HG03045 (cell line): ENCODE results near the gene PPDPF.
"Not testable (repeated sequence)": the region's sequence is repeated elsewhere in the genome, so short reads cannot be mapped to it uniquely, and the experiment has no call there.

Experiments
- ATAC-seq: cut with Tn5 transposase; IDR thresholded peaks from one replicate; pipeline ENCODE4 v1.9.1; 2021; ENCODE audit warnings: mild to moderate bottlenecking, moderate library complexity; ENCODE audit not compliant: unreplicated experiment

PPDPF gene

DNA sequence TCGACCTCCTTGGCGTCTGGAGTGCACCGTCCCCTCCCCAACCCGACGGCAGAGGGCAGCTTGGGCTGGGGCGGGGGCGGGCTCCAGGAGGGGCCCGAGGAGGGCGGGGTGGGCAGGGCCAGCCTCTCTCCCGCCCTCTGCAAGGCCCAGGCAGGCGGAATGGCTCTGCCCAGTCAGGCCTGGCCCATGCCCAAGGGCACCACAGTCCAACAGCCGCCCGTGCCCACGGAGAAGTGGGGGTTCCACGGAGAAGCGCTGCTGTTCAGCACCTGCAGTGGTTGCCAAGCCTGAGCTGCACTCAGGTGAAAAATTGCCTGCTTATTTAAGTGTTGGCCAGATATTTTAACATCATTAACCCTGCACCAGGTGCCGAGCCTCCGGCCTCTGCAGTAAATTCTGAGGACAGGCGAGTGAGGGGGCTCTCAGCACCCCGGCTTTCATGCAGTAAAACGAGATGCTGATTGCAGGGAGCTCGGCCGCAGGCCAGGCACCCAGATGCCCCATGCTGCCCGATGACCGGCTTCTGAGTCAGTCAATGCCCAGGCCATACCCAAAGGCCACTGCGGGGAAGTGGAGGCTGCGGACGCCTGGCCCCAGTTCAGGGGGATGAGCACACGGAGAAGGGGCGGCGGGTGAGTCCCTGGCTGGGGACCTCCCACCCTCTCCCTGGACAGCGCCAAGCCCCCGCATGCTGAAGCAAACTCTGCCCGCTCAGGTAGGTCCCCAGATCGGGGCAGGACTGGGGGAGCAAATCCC lies 27.3 kb downstream of the PPDPF start, which contains the start of gene SRMS:
Gene SRMS (minus strand): TSS at position 25 of the 756 bp plus-strand sequence. CDS start 286 bp downstream, outside the sequence.
- no peak for ATAC-seq

DNA sequence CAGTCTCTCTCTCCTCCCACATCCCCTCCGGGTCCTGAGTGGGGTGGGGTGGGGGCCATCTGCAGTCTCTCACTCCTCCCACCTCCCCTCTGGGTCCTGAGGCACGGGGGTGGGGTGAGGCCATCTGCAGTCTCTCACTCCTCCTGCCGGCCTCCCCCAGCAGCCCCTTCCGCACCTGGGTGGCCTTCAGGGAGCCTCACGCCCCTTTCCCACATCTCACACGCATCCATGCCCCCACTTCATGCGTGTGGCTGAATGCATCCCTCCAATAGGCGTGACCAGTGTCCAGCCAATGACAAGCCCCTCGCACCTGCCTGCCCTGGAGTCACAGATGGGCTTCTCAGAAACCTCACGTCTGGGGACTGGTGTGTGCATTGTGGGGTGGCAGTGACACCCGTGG lies 28.0 kb downstream of the PPDPF start:
- no peak for ATAC-seq

GRCh38 chr20:63549019-63549418 lies 28.5 kb downstream of the PPDPF start:
- ATAC-seq, result no peak

DNA sequence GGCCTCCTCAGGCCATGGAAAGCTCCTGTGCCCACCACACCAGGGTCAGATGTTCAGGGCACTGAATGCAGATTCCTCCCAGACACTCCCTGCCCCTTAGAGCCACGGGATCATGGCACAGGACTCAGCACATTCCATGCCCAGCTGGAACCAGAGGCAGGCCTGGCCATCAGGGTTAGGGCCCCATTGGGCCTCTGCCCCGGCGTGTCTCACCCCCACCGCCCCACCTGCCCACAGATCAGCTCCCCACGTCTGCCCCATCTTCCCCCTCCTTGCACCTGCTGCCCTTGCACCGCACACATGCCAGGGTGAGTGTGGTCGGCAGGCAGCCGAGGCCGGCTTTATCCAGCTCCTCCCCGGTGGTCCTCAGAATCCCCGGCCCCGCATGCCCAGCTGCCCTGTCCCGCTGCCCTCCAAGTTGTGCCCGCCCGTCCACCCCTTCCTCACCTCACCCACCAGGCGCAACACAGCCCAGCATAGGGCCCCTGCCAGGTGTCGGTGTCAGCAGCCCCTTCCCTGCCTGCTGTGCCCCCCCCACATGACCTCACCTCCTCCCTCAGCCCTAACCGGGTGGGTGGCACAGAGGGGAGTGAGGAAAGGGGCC lies 29.2 kb downstream of the PPDPF start:
- no peak for ATAC-seq

- no peak for ATAC-seq
These were observed 30.5 kb downstream of the PPDPF start for GRCh38 chr20:63551068-63551467.

- ATAC-seq, result no peak
These were observed 32.1 kb downstream of the PPDPF start for GRCh38 chr20:63552481-63553249.

DNA sequence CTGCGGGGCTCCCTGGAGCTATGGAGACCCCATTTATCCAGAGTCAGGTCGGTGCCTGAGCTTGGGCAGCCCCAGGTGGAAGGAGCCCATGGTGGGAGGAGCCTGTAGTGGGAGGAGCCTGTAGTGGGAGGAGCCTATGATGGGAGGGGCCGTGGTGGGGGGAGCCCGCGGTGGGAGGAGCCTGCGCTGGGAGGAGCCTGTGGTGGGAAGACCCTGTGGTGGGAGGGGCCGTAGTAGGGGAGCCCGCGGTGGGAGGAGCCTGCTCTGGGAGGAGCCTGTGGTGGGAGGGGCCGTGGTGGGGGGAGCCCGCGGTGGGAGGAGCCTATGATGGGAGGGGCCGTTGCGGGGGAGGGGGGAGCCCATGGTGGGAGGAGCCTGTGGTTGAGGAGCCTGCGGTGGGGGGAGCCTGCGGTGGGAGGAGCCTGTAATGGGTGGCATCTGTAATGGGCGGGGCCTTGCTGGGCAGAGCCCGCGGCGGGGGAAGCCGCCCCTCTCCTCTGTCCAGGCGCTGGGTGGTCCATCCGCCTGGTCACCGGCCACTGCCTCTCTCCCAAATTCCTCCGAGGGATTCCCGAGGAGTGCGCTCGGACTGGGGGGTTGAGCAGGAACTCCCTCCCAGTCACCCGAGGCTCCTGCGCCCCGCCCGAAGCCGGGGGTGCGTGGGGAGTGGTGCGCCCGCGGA lies 32.8 kb downstream of the PPDPF start:
- ATAC-seq, result peak; percentile 42

DNA sequence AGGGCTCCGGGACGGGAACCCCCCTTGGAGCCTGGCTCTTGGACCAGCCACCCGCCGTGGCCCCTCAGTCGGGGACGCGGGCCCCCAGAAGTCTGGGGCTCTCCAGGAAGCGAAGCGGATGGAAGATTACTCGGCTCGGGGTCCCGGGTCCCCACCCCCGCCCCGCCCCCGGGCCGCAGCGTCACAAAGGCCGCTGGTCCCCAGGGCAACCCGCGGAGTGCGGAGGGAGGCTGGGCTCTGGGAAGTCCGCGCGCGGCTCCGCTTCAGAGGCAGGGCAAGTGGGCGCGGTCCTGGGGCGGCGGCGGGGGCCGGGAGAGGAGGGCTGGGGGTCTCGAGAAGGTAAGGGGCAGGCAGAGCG lies 33.3 kb downstream of the PPDPF start, which contains the start of gene FNDC11:
Gene FNDC11 (plus strand): TSS at position 227 of the 358 bp plus-strand sequence. CDS start 1,505 bp downstream, outside the sequence.
- peak; percentile 31 for ATAC-seq

GRCh38 chr20:63554361-63555278 lies 34.1 kb downstream of the PPDPF start:
- ATAC-seq, result no peak

GRCh38 chr20:63555661-63556381 lies 35.3 kb downstream of the PPDPF start:
- ATAC-seq, result no peak

- ATAC-seq, result no peak
These were observed 36.4 kb downstream of the PPDPF start for GRCh38 chr20:63556873-63557478.

DNA sequence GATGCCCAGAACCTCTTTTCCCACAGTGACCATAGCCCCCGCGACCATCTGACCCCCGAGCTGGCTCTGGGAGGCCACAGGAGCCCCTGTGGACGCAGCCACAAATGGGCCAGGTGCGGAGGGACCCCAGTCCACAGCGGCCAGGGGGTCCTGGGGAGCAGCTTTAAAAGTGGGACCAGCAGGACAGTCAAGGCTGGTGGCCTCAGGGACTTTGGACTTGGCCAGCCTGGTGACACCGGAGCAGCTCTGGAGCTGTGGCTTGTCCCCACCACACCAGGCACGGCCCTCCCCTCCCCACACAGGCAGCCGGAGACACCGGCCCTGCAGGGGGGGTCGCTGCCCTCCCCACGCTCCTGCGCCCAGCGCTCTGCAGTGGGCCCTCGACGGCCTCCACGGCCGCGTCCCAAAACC lies 36.9 kb downstream of the PPDPF start:
- ATAC-seq, result no peak

GRCh38 chr20:63558804-63559484 lies 38.4 kb downstream of the PPDPF start:
- no peak for ATAC-seq

DNA sequence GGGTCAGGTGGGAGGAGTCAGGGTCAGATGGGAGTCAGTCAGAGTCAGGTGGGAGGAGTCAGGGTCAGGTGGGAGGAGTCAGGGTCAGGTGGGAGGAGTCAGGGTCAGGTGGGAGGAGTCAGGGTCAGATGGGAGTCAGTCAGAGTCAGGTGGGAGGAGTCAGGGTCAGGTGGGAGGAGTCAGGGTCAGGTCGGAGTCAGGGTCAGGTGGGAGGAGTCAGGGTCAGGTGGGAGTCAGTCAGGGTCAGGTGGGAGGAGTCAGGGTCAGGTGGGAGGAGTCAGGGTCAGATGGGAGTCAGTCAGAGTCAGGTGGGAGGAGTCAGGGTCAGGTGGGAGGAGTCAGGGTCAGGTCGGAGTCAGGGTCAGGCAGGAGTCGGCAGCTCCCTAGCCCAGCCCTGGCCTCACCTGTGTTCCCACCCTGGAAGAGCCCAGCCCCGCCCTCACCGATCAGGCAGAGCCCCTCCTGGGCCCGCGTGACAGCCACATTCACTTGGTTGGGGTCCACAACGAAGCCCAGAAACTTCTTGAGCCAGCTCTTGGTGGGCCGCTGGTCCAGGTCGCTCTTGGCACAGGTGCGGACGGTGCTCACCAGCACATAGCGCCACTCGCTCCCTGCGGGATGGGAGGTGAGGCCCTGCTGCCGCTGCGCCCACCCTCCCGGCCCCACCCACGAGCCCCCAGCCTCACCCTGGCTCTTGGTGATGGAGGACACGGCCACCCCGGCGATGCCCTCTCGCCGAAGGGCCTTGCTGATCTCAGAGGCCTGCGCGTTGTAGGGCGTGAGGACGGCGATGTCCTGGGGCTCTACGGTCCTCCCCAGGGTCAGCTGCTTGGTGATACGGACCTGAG lies 39.1 kb downstream of the PPDPF start:
- ATAC-seq, result not testable (repeated sequence)

DNA sequence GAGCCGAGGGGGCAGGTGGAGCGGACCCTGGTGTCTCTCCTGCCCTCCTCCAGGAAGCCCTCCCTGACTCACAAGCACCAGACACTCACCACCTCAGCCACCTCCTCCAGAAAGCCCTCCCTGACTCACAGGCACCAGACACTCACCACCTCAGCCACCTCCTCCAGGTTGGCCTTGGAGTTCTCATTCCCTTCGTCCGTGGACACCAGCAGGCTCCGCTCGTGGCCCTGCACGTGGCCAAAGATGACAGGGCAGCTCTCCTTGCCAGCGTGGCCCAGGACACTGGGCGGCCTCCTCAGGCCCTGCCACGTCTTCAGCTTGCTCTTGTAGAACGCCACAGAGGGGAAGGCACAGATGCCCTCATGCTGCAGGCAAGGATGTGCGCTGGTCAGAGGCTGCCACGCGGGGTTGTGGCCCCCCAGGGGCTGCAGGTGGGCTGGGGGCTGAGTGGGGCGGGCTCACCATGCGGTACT lies 39.8 kb downstream of the PPDPF start:
- no peak for ATAC-seq

DNA sequence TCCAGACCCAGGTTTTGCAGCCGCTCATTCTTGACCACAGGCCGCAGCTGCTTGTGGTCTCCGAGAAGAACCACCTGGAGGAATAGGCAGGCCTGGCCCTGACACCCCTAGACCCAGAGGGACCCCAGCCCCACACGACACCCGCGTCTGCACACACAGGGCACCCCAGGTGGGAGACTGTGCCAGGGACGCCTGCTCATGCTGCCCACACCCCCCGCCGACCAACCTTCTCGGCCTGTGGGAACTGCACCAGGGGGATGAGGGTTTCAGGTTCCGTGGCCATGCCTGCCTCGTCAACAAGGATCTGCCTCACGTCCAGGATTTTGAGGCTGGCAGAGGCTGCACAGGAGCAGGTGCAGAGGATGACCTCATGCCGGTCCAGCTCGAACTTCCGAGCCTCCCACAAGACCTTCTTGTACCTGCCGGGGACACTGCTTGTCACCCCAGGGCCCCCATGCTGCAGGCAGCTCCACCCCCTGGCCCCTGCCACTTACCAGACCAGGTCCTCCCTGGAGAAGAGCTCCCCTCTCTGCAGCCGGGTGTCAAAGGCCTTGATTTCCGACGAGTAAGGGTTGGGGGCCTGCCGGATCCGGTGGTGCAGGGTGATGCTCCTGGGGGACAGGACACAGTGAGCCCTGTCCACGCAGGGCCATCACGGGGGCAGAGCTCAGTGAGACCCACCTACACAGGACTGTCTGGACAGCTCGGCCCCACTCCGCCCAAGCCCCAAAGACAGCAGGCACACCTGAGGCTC lies 40.5 kb downstream of the PPDPF start:
- no peak for ATAC-seq
